ENCODE data around the gene CCDC61.

DNA sequence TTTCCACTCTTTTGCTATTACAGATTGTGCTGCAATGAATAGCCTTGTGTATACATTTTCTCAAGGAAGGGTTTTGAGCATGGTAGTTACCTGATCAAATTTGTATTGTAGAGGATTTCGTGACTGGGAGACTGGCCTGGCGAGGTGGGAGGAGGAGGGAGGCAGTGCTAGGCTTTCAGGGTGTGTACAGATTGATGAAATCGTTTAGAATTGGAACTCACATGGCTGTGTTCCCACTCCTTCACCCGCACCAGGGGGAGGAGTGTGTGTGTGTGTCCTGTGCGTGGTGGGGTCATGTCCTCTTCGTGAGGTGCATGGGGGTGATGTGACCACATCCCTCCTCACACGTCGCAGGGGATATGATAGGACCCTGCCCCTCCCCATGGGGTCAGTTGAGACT is 19.3 kb downstream of the CCDC61 start:
- no peak for TF ChIP-seq POLR2A (IDR thresholded peaks at IDR 0.05; ENCODE audit: low read depth, low read length)
- no peak for TF ChIP-seq POLR2AphosphoS5 (IDR thresholded peaks at IDR 0.05; ENCODE audit: low read depth, low read length)
- TF ChIP-seq POU2F2 (IDR thresholded peaks at IDR 0.05; ENCODE audit: low read depth, low read length) = no peak
- TF ChIP-seq TAF1 (IDR thresholded peaks at IDR 0.05; ENCODE audit: low read depth, low read length) = no peak

All from GM12891 (cell line).